RPMI7951 (cell line): ENCODE results near the gene SON. TPM values are rescaled to one million over a fixed set of nuclear protein-coding genes. Genes with fewer than 3 reads are reported as not detected.

Source experiments
- DNase-seq: peaks from one replicate; pipeline ENCODE4 v3.0.0-alpha.2; 2012; ENCODE audit warnings: low read depth
- total RNA-seq: library from RNA; depleted of rRNA; stranded (reverse); fragments of >200 nt; shearing (Covaris generic); gene quantifications from 2 replicates; pipeline ENCODE4 v1.2.3, GENCODE V29; 2014

SON gene
- total RNA-seq, 1 experiment from 2014 or later = 109 TPM

DNA sequence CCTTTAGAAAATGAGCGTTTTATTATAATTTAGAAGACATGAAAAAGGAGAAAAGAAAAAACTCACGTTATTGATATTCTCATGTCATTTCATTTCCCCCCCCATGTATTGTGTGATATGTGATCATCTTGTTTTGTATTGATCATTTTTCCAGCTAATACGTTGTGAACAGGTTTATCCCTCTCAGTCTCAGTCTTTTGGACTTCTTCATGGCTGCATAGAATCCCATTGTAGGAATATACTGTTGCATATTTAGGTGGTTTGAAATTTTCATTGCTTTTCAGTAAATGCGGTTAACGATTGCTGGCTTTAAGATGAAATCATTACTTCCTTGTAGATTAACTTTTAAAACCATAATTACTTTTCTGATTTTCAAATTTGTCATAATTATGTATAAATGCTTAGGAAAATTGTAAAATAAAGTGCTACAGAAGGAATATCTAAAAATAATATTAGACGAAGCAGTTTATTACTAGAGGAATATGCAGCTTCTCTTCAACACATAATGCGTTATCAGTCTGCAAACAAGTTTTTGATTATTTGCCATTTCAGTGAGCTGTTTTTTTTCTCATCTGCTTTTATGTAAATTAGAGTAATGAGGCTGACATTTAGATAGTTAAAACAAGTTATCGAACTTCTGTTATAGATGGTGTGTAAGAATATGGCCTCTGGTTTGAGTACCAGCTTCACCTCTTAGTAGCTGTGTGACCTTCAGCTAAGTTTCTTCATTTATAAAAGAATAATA lies 1.8 kb downstream of the SON start:
- no peak for DNase-seq

DNA sequence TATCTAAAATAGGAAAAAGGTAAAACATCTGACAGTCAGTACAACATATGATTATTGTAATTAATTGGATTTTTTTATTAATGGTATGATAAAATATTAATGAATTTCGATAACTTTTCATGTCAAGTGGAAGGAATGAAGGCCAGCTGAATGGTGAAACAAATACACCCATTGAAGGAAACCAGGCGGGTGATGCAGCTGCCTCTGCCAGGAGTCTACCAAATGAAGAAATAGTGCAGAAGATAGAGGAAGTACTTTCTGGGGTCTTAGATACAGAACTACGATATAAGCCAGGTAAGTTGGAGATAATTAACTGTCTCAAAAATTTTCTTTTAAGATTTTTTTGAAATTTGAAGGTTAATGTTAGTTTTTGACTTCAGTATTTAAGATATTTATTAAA lies 3.2 kb downstream of the SON start:
- DNase-seq = no peak

DNA sequence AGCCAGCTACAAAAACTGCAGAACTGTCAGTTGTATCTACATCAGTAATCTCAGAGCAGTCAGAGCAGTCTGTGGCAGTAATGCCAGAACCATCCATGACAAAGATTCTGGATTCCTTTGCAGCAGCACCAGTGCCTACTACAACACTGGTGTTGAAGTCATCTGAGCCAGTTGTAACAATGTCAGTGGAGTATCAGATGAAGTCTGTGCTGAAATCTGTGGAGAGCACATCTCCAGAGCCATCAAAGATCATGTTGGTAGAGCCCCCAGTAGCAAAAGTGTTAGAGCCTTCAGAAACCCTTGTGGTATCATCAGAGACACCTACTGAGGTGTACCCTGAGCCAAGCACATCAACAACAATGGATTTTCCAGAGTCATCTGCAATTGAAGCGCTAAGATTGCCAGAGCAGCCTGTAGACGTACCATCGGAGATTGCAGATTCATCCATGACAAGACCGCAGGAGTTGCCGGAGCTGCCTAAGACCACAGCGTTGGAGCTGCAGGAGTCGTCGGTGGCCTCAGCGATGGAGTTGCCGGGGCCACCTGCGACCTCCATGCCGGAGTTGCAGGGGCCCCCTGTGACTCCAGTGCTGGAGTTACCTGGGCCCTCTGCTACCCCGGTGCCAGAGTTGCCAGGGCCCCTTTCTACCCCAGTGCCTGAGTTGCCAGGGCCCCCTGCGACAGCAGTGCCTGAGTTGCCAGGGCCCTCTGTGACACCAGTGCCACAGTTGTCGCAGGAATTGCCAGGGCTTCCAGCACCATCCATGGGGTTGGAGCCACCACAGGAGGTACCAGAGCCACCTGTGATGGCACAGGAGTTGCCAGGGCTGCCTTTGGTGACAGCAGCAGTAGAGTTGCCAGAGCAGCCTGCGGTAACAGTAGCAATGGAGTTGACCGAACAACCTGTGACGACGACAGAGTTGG lies 7.3 kb downstream of the SON start:
- no peak for DNase-seq

GRCh38 chr21:33550772-33551660 lies 8.2 kb downstream of the SON start:
- no peak for DNase-seq

DNA sequence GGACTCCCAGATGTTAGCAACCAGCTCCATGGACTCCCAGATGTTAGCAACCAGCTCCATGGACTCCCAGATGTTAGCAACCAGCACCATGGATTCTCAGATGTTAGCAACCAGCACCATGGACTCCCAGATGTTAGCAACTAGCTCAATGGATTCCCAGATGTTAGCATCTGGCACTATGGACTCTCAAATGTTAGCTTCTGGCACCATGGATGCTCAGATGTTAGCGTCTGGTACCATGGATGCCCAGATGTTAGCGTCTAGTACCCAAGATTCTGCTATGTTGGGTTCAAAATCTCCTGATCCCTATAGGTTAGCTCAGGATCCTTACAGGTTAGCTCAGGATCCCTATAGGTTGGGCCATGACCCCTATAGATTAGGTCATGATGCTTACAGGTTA lies 8.8 kb downstream of the SON start:
- DNase-seq = no peak

- no peak for DNase-seq
These were observed 9.5 kb downstream of the SON start for GRCh38 chr21:33552093-33552998.

DNA sequence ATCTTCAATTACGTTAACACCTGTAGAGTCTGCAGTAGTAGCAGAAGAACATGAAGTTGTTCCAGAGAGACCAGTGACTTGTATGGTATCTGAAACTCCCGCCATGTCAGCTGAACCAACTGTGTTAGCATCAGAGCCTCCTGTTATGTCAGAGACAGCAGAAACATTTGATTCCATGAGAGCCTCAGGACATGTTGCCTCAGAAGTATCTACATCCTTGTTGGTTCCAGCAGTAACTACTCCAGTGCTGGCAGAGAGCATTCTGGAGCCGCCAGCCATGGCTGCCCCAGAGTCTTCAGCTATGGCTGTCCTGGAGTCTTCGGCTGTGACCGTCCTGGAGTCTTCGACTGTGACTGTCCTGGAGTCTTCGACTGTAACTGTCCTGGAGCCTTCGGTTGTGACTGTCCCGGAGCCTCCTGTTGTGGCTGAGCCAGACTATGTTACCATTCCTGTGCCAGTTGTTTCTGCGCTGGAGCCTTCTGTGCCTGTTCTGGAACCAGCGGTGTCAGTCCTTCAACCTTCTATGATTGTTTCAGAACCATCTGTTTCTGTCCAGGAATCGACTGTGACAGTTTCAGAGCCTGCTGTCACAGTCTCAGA lies 10.3 kb downstream of the SON start:
- no peak for DNase-seq

GRCh38 chr21:33554236-33554981 lies 11.6 kb downstream of the SON start:
- DNase-seq = no peak

DNA sequence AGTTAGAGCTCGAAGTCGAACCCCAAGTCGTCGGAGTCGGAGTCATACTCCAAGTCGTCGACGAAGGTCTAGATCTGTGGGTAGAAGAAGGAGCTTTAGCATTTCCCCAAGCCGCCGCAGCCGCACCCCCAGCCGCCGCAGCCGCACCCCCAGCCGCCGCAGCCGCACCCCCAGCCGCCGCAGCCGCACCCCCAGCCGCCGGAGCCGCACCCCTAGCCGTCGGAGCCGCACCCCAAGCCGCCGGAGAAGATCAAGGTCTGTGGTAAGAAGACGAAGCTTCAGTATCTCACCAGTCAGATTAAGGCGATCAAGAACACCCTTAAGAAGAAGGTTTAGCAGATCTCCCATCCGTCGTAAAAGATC lies 12.1 kb downstream of the SON start:
- DNase-seq = no peak

- DNase-seq = no peak
These were observed 14.6 kb downstream of the SON start for GRCh38 chr21:33557447-33557846.

GRCh38 chr21:33558777-33559421 lies 16.1 kb downstream of the SON start:
- DNase-seq = no peak

- DNase-seq = no peak
These were observed 17.0 kb downstream of the SON start for GRCh38 chr21:33559813-33560212.

GRCh38 chr21:33560965-33561364 lies 18.1 kb downstream of the SON start:
- no peak for DNase-seq

DNA sequence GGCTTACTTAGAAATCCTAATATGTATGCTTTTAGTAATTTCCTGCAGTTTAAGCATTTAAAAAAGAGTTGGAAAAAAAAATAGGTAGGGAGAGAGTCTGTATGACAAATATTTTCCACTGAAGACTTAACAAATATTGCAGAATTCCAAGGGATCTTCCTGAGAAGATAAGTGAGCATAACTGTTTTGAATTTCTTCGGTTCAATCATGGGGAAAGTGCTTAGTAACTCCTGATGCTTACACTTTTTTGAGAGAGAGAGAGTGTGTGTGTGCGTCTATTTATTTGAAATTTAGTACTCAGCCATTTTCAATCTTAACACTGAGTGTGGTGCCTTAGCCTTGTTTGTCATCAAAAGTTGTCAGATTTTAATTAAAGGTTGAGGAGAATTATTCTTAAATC lies 18.5 kb downstream of the SON start:
- DNase-seq = no peak

GRCh38 chr21:33562389-33562788 lies 19.6 kb downstream of the SON start:
- no peak for DNase-seq

DNA sequence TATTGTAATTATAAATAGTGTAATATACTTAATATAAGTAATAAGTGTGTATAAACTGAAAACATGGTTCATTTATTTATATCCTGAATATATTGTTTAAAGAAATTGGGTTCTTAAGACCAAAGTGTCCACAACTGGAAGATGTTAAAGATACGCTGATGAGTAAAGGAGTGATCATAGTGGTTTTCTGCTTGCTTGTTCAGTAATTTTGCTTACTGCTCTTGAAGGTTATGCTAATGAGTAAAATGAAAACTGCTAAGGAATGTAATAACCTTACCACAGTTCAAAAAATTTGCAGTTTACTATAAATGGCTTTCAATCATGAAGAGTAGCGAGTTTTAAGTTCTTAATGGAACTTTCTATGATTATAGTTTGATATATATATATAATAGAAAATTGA lies 23.7 kb downstream of the SON start:
- no peak for DNase-seq

DNA sequence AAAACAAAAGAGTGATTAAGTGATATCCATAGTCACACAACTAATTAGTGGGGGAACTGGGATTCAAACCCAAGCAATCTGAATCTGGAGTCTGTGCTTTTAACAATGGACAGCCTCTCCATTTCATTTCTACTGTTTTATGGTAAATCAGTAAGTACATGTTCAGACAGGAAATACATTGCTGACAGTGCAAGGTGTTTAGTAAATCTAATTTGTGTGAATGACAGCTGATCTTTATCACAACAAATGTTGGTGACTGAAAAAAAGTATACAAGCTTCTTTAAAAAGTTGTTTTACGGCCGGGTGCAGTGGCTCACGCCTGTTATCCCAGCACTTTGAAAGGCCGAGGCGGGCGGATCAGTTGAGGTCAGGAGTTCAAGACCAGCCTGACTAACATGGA lies 25.1 kb downstream of the SON start:
- DNase-seq = no peak

- no peak for DNase-seq
These were observed 25.6 kb downstream of the SON start for GRCh38 chr21:33568448-33568847.

DNA sequence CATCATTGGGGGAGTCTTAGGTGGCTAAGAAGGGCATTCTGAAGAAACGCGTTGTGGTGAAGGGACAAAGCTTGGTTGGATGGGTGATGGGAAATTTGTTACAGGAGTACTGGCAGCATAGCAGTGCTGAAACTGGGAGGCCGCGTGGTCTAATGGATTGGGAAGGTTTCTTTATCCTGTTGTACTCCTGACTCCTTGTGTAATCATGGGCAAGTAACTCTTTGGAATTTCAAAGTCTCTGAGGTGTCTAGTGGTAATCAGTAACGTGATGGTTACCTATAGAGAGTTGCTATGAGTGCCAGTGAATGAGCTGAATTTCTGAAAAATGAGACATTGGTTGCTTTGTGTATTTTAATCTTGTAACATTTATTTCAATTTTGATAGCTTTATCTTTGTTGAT lies 27.2 kb downstream of the SON start:
- DNase-seq = no peak
